Tibial artery (tissue), 4 donors: ENCODE measurements around the gene HMCN2.

Experiments used
- DNase-seq, 2 donors: peaks; one replicate each; pipeline ENCODE4 v3.0.0-alpha.2; 2019
- H3K27ac ChIP-seq, 2 donors: fragments of 200-600 bp; sonication (generic) in 1 of 2; 1 replicate in 1 of 2; 2 replicates in 1 of 2; pipeline ENCODE4 v1.5.1; 2018 to 2019; ENCODE audit warnings: mild to moderate bottlenecking in 1 of 2
- H3K27me3 ChIP-seq, 2 donors: fragments of 200-600 bp; sonication (generic) in 1 of 2; one replicate each; pipeline versions ENCODE4 v1.5.1 to v1.6.0; 2016 to 2019
- H3K36me3 ChIP-seq, 3 donors: fragments of 200-600 bp; sonication (generic) in 2 of 3; one replicate each; pipeline ENCODE4 v1.5.1; 2016 to 2019; ENCODE audit warnings: mild to moderate bottlenecking in 2 of 3
- H3K4me1 ChIP-seq, 4 donors: fragments of 200-600 bp; sonication (generic) in 2 of 4; 1 replicate in 3 of 4; 2 replicates in 1 of 4; pipeline ENCODE4 v1.5.1; 2016 to 2019
- H3K4me3 ChIP-seq, 2 donors: fragments of 200-600 bp; sonication (generic) in 1 of 2; 1 replicate in 1 of 2; 2 replicates in 1 of 2; pipeline ENCODE4 v1.5.1; 2018 to 2019; ENCODE audit warnings: mild to moderate bottlenecking in 2 of 2
- H3K9me3 ChIP-seq, 3 donors: fragments of 200-600 bp; sonication (generic) in 1 of 3; one replicate each; pipeline ENCODE4 v1.5.1; 2016 to 2019
- intact Hi-C: fragments of 100-400 bp; cut with DNase I; formaldehyde crosslinking; loops from one replicate; pipeline ENCODE4 v1.15.0; 2023; ENCODE audit warnings: low total_unique reads
- TF ChIP-seq, protein P1 (sequence below), 2 experiments: fragments of 200-600 bp in 1 of 2; fragments of 450-650 bp in 1 of 2; IDR thresholded peaks; one replicate each; pipeline ENCODE4 v1.5.1; 2017 to 2019; ENCODE audit warnings: antibody characterized with exemption in 2 of 2, mild to moderate bottlenecking in 1 of 2, moderate library complexity in 1 of 2

Gene HMCN2

DNA sequence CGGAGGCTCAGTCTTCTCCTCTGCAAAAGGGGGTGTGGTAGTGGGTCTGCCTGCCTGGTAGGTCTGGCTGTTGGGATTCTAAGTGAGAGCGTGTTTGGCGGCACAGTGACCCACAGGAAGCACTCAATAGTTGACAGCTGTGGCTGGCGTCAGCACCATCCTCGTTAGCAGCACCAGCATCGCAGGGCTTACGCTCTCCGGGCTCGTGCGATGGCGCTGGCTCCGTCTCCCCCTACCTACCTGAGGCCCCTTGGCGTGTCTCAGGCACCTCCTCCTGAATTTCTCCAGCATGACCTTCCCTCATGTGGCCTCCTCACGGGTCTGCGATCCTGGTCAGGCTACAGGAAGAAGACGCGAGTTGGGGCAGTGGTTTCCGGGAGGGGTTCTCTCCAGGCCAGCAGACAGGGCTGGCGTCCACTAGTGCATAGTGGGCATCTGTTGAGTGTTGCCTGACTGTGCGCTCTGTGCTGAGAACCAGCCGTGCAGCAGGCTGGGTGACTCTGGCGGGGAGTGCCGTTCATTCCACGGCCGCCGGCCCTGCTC lies 66.9 kb downstream of the HMCN2 start:
- H3K4me1 ChIP-seq, result peaks cover 0 to 18% (median 8%) of the 10 kb centered on the region in 4 donors
- no peak for DNase-seq
- TF ChIP-seq, protein P1, sequence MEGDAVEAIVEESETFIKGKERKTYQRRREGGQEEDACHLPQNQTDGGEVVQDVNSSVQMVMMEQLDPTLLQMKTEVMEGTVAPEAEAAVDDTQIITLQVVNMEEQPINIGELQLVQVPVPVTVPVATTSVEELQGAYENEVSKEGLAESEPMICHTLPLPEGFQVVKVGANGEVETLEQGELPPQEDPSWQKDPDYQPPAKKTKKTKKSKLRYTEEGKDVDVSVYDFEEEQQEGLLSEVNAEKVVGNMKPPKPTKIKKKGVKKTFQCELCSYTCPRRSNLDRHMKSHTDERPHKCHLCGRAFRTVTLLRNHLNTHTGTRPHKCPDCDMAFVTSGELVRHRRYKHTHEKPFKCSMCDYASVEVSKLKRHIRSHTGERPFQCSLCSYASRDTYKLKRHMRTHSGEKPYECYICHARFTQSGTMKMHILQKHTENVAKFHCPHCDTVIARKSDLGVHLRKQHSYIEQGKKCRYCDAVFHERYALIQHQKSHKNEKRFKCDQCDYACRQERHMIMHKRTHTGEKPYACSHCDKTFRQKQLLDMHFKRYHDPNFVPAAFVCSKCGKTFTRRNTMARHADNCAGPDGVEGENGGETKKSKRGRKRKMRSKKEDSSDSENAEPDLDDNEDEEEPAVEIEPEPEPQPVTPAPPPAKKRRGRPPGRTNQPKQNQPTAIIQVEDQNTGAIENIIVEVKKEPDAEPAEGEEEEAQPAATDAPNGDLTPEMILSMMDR (IDR thresholded peaks at IDR 0.05), result no peak
- peaks cover 0 to 81% of the 10 kb centered on the region in 2 donors for H3K27me3 ChIP-seq
- H3K27ac ChIP-seq, result peak overlapping the region; percentile 22 to 30
- no peak overlapping the region for H3K4me3 ChIP-seq
- no peaks in the 10 kb centered on the region for H3K9me3 ChIP-seq
- intact Hi-C loops, result no loop called here
- H3K36me3 ChIP-seq, result no peaks in the 10 kb centered on the region

DNA sequence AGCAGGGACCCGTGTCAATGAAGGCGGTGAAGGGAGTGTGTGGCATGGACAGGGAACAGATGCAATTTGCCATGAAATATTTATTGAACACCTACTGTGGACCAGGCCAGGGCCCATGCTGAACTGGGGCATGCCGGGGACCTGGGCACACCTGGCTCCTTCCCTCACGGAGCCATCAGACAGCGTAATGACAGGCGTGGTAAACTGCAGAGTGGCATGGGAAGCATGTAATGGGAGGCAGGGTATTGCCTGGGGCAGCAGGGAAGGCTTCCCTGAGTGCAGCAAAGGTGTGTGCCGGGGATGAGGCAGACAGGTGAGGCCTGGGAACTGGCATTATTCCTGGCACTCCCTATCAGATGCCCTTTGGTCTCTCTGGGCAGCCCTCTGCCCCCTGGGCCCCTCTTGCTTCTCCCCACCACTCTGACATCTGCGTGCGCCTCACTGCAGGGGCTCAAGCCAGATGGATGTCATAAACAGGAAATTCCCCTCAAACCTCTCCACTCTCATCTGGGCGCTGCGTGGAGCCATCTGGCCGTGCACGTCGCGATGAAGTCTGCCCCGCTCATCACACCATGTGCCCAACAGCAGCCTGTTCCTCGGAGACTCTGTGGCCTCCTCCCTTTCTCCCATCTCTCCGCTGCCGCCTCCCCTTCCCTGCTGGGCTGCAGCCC lies 67.6 kb downstream of the HMCN2 start:
- Histone ChIP-seq H3K4me1 (peaks cover 0 to 11% (median under 1%) of the 10 kb centered on the region in 4 donors), H3K9me3 (no peaks in the 10 kb centered on the region), H3K36me3 (no peaks in the 10 kb centered on the region), H3K27ac (peak overlapping the region in 1 of 2 donors; percentile 12), H3K27me3 (peaks cover 0 to 80% of the 10 kb centered on the region in 2 donors), H3K4me3 (no peak overlapping the region)
- TF ChIP-seq, protein P1 (IDR thresholded peaks at IDR 0.05), result no peak
- intact Hi-C loops, result no loop called here
- no peak for DNase-seq

DNA sequence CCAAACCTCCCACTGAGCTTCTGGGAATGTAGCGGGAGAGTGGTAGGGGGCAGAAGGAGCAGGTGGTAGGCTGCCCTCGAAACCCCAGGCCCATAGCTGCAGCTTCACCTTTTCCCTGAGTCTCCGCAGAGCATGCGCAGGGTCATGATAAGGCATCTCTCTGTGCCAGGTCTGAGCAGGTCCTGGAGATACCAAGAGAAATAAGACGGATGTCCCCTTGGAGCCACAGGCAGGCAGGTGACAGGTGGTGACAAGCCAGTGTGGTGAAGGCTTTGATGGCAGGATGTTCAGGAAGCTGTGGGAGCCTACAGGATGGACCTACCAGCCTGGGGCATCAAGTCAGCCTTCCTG lies 68.1 kb downstream of the HMCN2 start:
- Histone ChIP-seq H3K4me1 (peaks cover 0 to 7% (median 0%) of the 10 kb centered on the region in 4 donors), H3K27me3 (peaks cover 0 to 74% of the 10 kb centered on the region in 2 donors), H3K4me3 (no peak overlapping the region), H3K9me3 (no peaks in the 10 kb centered on the region), H3K36me3 (no peaks in the 10 kb centered on the region), H3K27ac (peak overlapping the region in 1 of 2 donors; percentile 12)
- intact Hi-C loops, result no loop called here
- DNase-seq, result no peak
- TF ChIP-seq, protein P1 (IDR thresholded peaks at IDR 0.05), result no peak

DNA sequence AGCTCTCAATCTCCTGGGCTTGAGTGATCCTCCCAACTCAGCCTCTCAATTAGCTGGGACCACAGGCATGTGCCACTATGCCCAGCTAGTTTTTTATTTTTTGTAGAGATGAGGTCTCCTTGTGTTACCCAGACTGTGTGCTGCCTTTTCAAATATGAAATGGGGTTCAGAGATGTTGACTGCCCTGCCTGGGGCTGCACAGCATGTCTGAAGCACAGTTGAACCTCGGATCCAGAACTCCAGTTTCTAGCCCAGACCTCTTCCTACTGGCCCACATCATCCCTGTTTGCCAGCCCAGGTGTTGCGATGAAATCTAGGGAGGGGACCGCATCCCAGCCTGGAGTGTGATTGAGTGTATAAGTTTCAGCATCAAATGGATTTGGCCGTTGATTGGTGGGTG lies 69.4 kb downstream of the HMCN2 start:
- H3K4me1 ChIP-seq, result no peaks in the 10 kb centered on the region
- no peaks in the 10 kb centered on the region for H3K36me3 ChIP-seq
- H3K9me3 ChIP-seq, result no peaks in the 10 kb centered on the region
- H3K27me3 ChIP-seq, result peaks cover 0 to 63% of the 10 kb centered on the region in 2 donors
- DNase-seq, result no peak
- intact Hi-C loops, result no loop called here
- H3K27ac ChIP-seq, result no peak overlapping the region
- TF ChIP-seq, protein P1 (IDR thresholded peaks at IDR 0.05), result no peak
- no peak overlapping the region for H3K4me3 ChIP-seq

DNA sequence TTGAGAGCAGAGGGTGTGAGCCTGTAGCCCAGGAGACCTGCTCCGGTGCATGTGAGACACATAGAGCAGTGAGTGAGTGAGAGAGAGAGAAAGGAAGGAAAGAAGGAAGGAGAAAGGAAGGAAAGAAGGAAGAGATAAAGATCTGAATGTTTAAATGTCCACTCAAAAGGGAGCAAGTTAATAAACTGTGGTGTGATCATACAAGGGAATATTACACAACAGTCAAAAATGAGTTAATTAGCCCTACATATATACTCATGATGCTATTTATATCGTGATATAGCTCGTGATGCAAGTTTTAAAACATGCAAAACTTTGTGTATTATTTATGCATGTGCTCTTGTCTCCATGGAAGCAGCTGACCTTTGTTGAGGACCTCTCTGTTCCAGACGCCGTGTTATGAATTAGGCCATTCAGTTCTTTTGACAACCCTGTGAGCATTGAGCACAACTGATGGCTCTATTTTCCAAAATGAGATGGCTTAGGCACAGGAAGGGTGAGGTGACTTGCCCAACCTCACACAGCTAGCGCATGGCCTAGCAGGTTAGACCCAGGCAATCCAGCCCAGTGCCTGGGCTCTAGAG lies 70.6 kb downstream of the HMCN2 start:
- intact Hi-C loops, result no loop called here
- H3K4me1 ChIP-seq, result no peaks in the 10 kb centered on the region

More for the DNA sequence above, 70.6 kb downstream of the HMCN2 start:
- no peak for DNase-seq
- no peak overlapping the region for H3K4me3 ChIP-seq
- H3K27ac ChIP-seq, result no peak overlapping the region
- H3K9me3 ChIP-seq, result no peaks in the 10 kb centered on the region
- peaks cover 0 to 54% of the 10 kb centered on the region in 2 donors for H3K27me3 ChIP-seq
- TF ChIP-seq, protein P1 (IDR thresholded peaks at IDR 0.05), result no peak
- H3K36me3 ChIP-seq, result no peaks in the 10 kb centered on the region
